HPDE6-E6E7 (cell line): ENCODE data around the gene DNAJC18.

Source experiments
- DNase-seq: peaks from one replicate; pipeline ENCODE4 v3.0.0; 2011; ENCODE audit warnings: missing footprints; ENCODE audit errors: extremely low spot score

Gene DNAJC18

GRCh38 chr5:139369181-139369580, 70.1 kb downstream of the DNAJC18 start:
- no peak for DNase-seq

GRCh38 chr5:139368613-139369012, 70.7 kb downstream of the DNAJC18 start:
- DNase-seq, result no peak

GRCh38 chr5:139364466-139364865, 74.9 kb downstream of the DNAJC18 start:
- no peak for DNase-seq

- no peak for DNase-seq
Measured at GRCh38 chr5:139363937-139364336, 75.4 kb downstream of the DNAJC18 start.

GRCh38 chr5:139361835-139362429, 77.4 kb downstream of the DNAJC18 start:
- no peak for DNase-seq

- no peak for DNase-seq
Measured at GRCh38 chr5:139360384-139360783, 78.9 kb downstream of the DNAJC18 start.
